ENCODE data around the gene GABRG3.

The GABRG3 gene

GRCh38 chr15:27037501-27037900 is 66.5 kb downstream of the GABRG3 start (continued):
- TF ChIP-seq TSHZ1 (tag by site-specific recombination; IDR thresholded peaks at IDR 0.05; ENCODE audit: borderline replicate concordance) (no peak), SP3 (tag by site-specific recombination; IDR thresholded peaks at IDR 0.05) (no peak), HOXD13 (CRISPR knock-in tag; IDR thresholded peaks at IDR 0.05; ENCODE audit: borderline replicate concordance) (no peak), ZNF610 (tag by site-specific recombination; IDR thresholded peaks at IDR 0.05; ENCODE audit: borderline replicate concordance) (no peak), HIC1 (tag by site-specific recombination; IDR thresholded peaks at IDR 0.05) (no peak), ZNF221 (tag by site-specific recombination; IDR thresholded peaks at IDR 0.05; ENCODE audit: borderline replicate concordance) (no peak), HOXA7 (CRISPR knock-in tag; IDR thresholded peaks at IDR 0.05; ENCODE audit: borderline replicate concordance) (no peak), ZBTB1 (tag by site-specific recombination; IDR thresholded peaks at IDR 0.05) (no peak), SP2 (tag by site-specific recombination; IDR thresholded peaks at IDR 0.05) (no peak)

- ChIA-PET CTCF (no interaction called here), POLR2A (no interaction called here)
- TF ChIP-seq HIC1 (tag by site-specific recombination; IDR thresholded peaks at IDR 0.05) (no peak), HOXC10 (CRISPR knock-in tag; IDR thresholded peaks at IDR 0.05) (no peak), TRIM28 (IDR thresholded peaks at IDR 0.05; ENCODE audit: borderline replicate concordance, low read length) (no peak), ZNF768 (tag by site-specific recombination; IDR thresholded peaks at IDR 0.05) (no peak), ZNF560 (tag by site-specific recombination; IDR thresholded peaks at IDR 0.05; ENCODE audit: borderline replicate concordance) (no peak), EGR2 (tag by site-specific recombination; IDR thresholded peaks at IDR 0.05; ENCODE audit: low read depth) (no peak), ZBTB11 (tag by site-specific recombination; conservative IDR thresholded peaks at IDR 0.05; ENCODE audit: low read depth) (no peak), AEBP2 (tag by site-specific recombination; IDR thresholded peaks at IDR 0.05; ENCODE audit: borderline replicate concordance) (no peak), ZSCAN4 (tag by site-specific recombination; IDR thresholded peaks at IDR 0.05) (no peak), ZBTB26 (tag by site-specific recombination; optimal IDR thresholded peaks at IDR 0.05) (no peak), ZNF48 (tag by site-specific recombination; IDR thresholded peaks at IDR 0.05) (no peak), KLF9 (tag by site-specific recombination; IDR thresholded peaks at IDR 0.05; ENCODE audit: low read depth) (no peak), ZFHX2 (tag by site-specific recombination; conservative IDR thresholded peaks at IDR 0.05) (no peak), ZNF596 (tag by site-specific recombination; IDR thresholded peaks at IDR 0.05) (no peak)
- no peaks in the 10 kb centered on the region for H3K4me1 ChIP-seq (ENCODE audit: control insufficient read depth, insufficient read depth, low read length)
- H3K9me3 ChIP-seq (ENCODE audit: control insufficient read depth, insufficient read depth, low read depth, low read length), result no peaks in the 10 kb centered on the region
- H3K27ac ChIP-seq (ENCODE audit: extremely low read depth, low read depth, low read length), result no peak overlapping the region
- H3K4me3 ChIP-seq (ENCODE audit: low read depth, low read length), result no peak overlapping the region
- H3K36me3 ChIP-seq (ENCODE audit: control insufficient read depth in 2 of 2, insufficient read depth in 1 of 2, low read length in 2 of 2), result no peaks in the 10 kb centered on the region
Observed at GRCh38 chr15:27039152-27039551, 68.2 kb downstream of the GABRG3 start.
